Femur (tissue), 1 donor: ENCODE results near the gene FOLR3.
"Not testable (repeated sequence)": the region's sequence is repeated elsewhere in the genome, so short reads cannot be mapped to it uniquely, and the experiment has no call there.

Experiments used
- DNase-seq: peaks from one replicate; pipeline ENCODE4 v3.0.0-alpha.2; 2017

FOLR3 gene

GRCh38 chr11:72169046-72169555 lies 33.6 kb downstream of the FOLR3 start:
- not testable (repeated sequence) for DNase-seq

GRCh38 chr11:72169754-72170153 lies 34.2 kb downstream of the FOLR3 start:
- not testable (repeated sequence) for DNase-seq

- not testable (repeated sequence) for DNase-seq
These were observed 36.5 kb downstream of the FOLR3 start for GRCh38 chr11:72172043-72172442.

GRCh38 chr11:72173291-72173690 lies 37.8 kb downstream of the FOLR3 start:
- no peak for DNase-seq

GRCh38 chr11:72174302-72175070 lies 39.0 kb downstream of the FOLR3 start:
- DNase-seq: no peak

- DNase-seq: no peak
These were observed 42.1 kb downstream of the FOLR3 start for GRCh38 chr11:72177656-72178055.

GRCh38 chr11:72179049-72179803 lies 43.7 kb downstream of the FOLR3 start:
- DNase-seq: no peak

- DNase-seq: no peak
These were observed 44.4 kb downstream of the FOLR3 start for GRCh38 chr11:72179804-72180396.

- DNase-seq: not testable (repeated sequence)
These were observed 45.5 kb downstream of the FOLR3 start for GRCh38 chr11:72180892-72181552.

GRCh38 chr11:72181553-72181958 lies 46.0 kb downstream of the FOLR3 start:
- not testable (repeated sequence) for DNase-seq

GRCh38 chr11:72188267-72188666 lies 52.7 kb downstream of the FOLR3 start:
- DNase-seq: no peak
